ENCODE data around the gene PTPRK.

DNA sequence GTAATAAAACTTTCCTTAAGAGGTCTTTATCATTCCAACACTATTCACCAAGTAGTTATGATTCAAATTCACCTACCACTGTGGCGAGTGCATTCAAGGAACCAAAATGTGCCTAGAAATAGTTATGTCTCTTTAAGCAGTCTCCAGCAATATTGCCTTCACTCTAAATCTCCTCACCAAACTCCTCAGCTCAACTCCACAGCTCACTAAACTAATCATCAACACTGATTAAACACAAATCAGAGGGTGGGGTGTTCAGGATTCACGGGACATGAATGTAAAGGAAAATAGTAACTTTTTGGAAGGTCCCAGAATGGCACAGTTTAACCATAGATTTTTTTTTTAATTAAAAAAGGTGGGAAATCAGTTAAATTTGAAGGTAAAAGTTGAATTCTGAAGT lies 549.0 kb downstream of the PTPRK start:
- TF ChIP-seq RFX5 (IDR thresholded peaks at IDR 0.05; ENCODE audit: low read depth, low read length) = no peak
- TF ChIP-seq, protein P1, sequence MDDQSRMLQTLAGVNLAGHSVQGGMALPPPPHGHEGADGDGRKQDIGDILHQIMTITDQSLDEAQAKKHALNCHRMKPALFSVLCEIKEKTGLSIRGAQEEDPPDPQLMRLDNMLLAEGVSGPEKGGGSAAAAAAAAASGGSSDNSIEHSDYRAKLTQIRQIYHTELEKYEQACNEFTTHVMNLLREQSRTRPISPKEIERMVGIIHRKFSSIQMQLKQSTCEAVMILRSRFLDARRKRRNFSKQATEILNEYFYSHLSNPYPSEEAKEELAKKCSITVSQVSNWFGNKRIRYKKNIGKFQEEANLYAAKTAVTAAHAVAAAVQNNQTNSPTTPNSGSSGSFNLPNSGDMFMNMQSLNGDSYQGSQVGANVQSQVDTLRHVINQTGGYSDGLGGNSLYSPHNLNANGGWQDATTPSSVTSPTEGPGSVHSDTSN (IDR thresholded peaks at IDR 0.05; ENCODE audit: insufficient replicate concordance, low read depth, low read length) = no peak

Measured in GM12878 (cell line).